Hematopoietic multipotent progenitor cell treated with erythropoietin and hydrocortisone succinate and interleukin-3 and kit ligand, for 17 days (in vitro differentiated cells): ENCODE measurements around the gene CTSD.

Experiments
- DNase-seq: peaks from one replicate; pipeline ENCODE4 v3.0.0-alpha.2; 2015; ENCODE audit warnings: low spot score

CTSD gene

GRCh38 chr11:1729692-1730011 lies 34.1 kb downstream of the CTSD start:
- DNase-seq: no peak

- DNase-seq: no peak
These were observed 34.6 kb downstream of the CTSD start for GRCh38 chr11:1728931-1729691.

- no peak for DNase-seq
These were observed 35.4 kb downstream of the CTSD start for GRCh38 chr11:1728301-1728700.

- DNase-seq: no peak
These were observed 35.9 kb downstream of the CTSD start for GRCh38 chr11:1727861-1728260.

- no peak for DNase-seq
These were observed 36.5 kb downstream of the CTSD start for GRCh38 chr11:1727096-1727690.

GRCh38 chr11:1719781-1720180 lies 43.9 kb downstream of the CTSD start:
- no peak for DNase-seq

- no peak for DNase-seq
These were observed 45.4 kb downstream of the CTSD start for GRCh38 chr11:1718326-1718725.

GRCh38 chr11:1717745-1718144 lies 46.0 kb downstream of the CTSD start:
- DNase-seq: no peak

GRCh38 chr11:1714908-1715885 lies 48.5 kb downstream of the CTSD start:
- no peak for DNase-seq

- no peak for DNase-seq
These were observed 55.0 kb downstream of the CTSD start for GRCh38 chr11:1708716-1709115.

- DNase-seq: no peak
These were observed 56.0 kb downstream of the CTSD start for GRCh38 chr11:1707751-1708150.

GRCh38 chr11:1706634-1707400 lies 56.9 kb downstream of the CTSD start:
- peak; percentile 37 for DNase-seq

GRCh38 chr11:1705126-1706052 lies 58.3 kb downstream of the CTSD start:
- DNase-seq: no peak

GRCh38 chr11:1703146-1703545 lies 60.6 kb downstream of the CTSD start:
- DNase-seq: no peak
